Erythroblast (primary cell): ENCODE results near the gene RBFOX1.

Source experiments
- GATA1 ChIP-seq: IDR thresholded peaks from 2 replicates; pipeline ENCODE4 v1.6.1; 2011; ENCODE audit warnings: low read depth, mild to moderate bottlenecking, control low read depth, low read length, moderate library complexity
- POLR2A ChIP-seq: IDR thresholded peaks from 2 replicates; pipeline ENCODE4 v1.6.1; 2011; ENCODE audit warnings: mild to moderate bottlenecking, low read length

DNA sequence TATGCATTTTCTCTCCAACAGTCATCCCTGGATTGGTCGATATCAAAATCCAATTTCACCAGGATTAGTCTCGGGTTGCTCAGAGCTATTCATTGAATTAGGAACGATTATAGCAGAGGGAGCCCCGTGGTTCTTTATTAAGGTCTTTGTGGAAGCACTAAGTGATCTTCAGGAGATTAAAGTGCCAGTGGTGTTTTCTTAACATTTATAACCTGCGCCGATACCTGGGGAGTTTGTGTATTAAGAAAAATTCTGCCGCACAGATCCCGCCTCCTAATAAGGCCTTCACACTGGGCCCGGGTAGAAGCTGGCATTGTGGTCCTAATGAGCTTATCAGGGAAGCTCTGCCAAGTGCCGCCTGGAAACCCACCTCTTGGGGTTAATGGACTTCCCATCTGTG, 238.7 kb downstream of the RBFOX1 start:
- TF ChIP-seq POLR2A (no peak), GATA1 (no peak)
